HFF-Myc (cell line): ENCODE data around the gene CPLANE1.
"Not testable (repeated sequence)": the region's sequence is repeated elsewhere in the genome, so short reads cannot be mapped to it uniquely, and the experiment has no call there.

Source experiments
- DNase-seq: peaks from one replicate; pipeline ENCODE4 v3.0.0-alpha.2; 2011; ENCODE audit warnings: low read depth; ENCODE audit errors: extremely low read depth
- H3K4me3 ChIP-seq: replicated peaks from 2 replicates; pipeline ENCODE4 v1.5.1; 2011; ENCODE audit warnings: low read depth, mild to moderate bottlenecking, control low read depth, low read length
- CTCF ChIP-seq: IDR thresholded peaks from 2 replicates; pipeline ENCODE4 v1.5.1; 2012; ENCODE audit warnings: mild to moderate bottlenecking, low read depth, low read length, control low read depth; ENCODE audit errors: missing control alignments

Gene CPLANE1

GRCh38 chr5:37088009-37088408 is 161.2 kb downstream of the CPLANE1 start:
- TF ChIP-seq CTCF = no peak
- DNase-seq = no peak
- H3K4me3 ChIP-seq = no peak overlapping the region

GRCh38 chr5:37086466-37087173 is 162.6 kb downstream of the CPLANE1 start:
- DNase-seq = no peak
- no peak overlapping the region for H3K4me3 ChIP-seq
- TF ChIP-seq CTCF = no peak

- not testable (repeated sequence) for DNase-seq, H3K4me3 ChIP-seq
Measured at GRCh38 chr5:37086026-37086425, 163.2 kb downstream of the CPLANE1 start.

GRCh38 chr5:37082977-37083376 is 166.2 kb downstream of the CPLANE1 start:
- H3K4me3 ChIP-seq, DNase-seq: not testable (repeated sequence)

GRCh38 chr5:37080697-37081096 is 168.5 kb downstream of the CPLANE1 start:
- no peak for TF ChIP-seq CTCF
- no peak for DNase-seq
- no peak overlapping the region for H3K4me3 ChIP-seq

GRCh38 chr5:37077146-37077545 is 172.0 kb downstream of the CPLANE1 start:
- no peak for DNase-seq
- no peak overlapping the region for H3K4me3 ChIP-seq
- no peak for TF ChIP-seq CTCF

- DNase-seq = no peak
- H3K4me3 ChIP-seq = no peak overlapping the region
- TF ChIP-seq CTCF = no peak
Measured at GRCh38 chr5:37075399-37075950, 173.7 kb downstream of the CPLANE1 start.
